Sigmoid colon (tissue), 4 donors: ENCODE measurements around the gene CTNNBL1.

Experiments
- EP300 ChIP-seq, 4 donors: sonication (generic); formaldehyde crosslinking; IDR thresholded peaks; one replicate each; pipeline ENCODE4 v1.6.1; 2017; ENCODE audit warnings: antibody characterized with exemption in 4 of 4
- POLR2A ChIP-seq, 2 donors: fragments of 450-650 bp; IDR thresholded peaks; one replicate each; pipeline ENCODE4 v1.6.1; 2016; ENCODE audit warnings: antibody characterized with exemption in 2 of 2, mild to moderate bottlenecking in 2 of 2, moderate library complexity in 2 of 2
- POLR2AphosphoS5 ChIP-seq, 4 donors: sonication (generic); formaldehyde crosslinking; IDR thresholded peaks; one replicate each; pipeline ENCODE4 v1.6.1; 2017; ENCODE audit warnings: antibody characterized with exemption in 4 of 4
- TF ChIP-seq, protein P1 (sequence below), 4 experiments: fragments of 450-650 bp in 3 of 4; fragments of 200-600 bp in 1 of 4; IDR thresholded peaks; one replicate each; pipeline ENCODE4 v1.5.1; 2016 to 2019; ENCODE audit warnings: antibody characterized with exemption in 4 of 4, mild to moderate bottlenecking in 3 of 4, moderate library complexity in 2 of 4

DNA sequence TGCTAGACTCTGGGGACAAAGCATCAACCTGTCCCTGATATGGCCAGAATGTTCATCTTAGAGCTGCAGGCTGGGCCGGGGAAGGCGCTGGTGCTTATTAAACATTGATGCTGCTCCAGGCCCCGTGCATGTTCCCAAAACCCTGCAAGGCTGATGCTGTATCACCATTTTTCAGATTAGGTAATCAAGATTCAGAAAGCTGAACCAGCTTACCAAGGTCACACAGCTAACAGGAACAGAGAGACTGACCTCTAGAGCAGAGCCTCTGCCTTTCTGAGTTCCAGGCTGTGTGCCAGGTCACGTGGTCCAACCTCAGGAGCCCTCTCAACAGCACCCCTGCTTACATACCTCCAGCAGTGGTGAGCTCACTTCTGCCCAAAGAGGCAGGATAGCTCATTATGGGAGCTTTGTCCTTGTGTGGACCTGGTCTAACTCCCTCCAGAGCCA lies 193.0 kb downstream of the CTNNBL1 start:
- TF ChIP-seq, protein P1, sequence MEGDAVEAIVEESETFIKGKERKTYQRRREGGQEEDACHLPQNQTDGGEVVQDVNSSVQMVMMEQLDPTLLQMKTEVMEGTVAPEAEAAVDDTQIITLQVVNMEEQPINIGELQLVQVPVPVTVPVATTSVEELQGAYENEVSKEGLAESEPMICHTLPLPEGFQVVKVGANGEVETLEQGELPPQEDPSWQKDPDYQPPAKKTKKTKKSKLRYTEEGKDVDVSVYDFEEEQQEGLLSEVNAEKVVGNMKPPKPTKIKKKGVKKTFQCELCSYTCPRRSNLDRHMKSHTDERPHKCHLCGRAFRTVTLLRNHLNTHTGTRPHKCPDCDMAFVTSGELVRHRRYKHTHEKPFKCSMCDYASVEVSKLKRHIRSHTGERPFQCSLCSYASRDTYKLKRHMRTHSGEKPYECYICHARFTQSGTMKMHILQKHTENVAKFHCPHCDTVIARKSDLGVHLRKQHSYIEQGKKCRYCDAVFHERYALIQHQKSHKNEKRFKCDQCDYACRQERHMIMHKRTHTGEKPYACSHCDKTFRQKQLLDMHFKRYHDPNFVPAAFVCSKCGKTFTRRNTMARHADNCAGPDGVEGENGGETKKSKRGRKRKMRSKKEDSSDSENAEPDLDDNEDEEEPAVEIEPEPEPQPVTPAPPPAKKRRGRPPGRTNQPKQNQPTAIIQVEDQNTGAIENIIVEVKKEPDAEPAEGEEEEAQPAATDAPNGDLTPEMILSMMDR (IDR thresholded peaks at IDR 0.05), result no peak
- no peak for TF ChIP-seq EP300 (IDR thresholded peaks at IDR 0.05)
- no peak for TF ChIP-seq POLR2A (IDR thresholded peaks at IDR 0.05)
- no peak for TF ChIP-seq POLR2AphosphoS5 (IDR thresholded peaks at IDR 0.05)
